Uterus (tissue), 4 donors: ENCODE data around the gene RIMS1. TPM values are rescaled to one million over a fixed set of nuclear protein-coding genes. Genes with fewer than 3 reads are reported as not detected.

ENCODE experiments used
- DNase-seq, 2 donors: peaks; one replicate each; pipeline ENCODE4 v3.0.0-alpha.2; 2019 to 2020
- H3K27ac ChIP-seq, 2 donors: fragments of 200-600 bp; sonication (generic); 1 replicate in 1 of 2; 2 replicates in 1 of 2; pipeline ENCODE4 v1.5.1; 2016 to 2018
- H3K27me3 ChIP-seq, 2 donors: fragments of 200-600 bp; sonication (generic); one replicate each; pipeline ENCODE4 v1.5.1; 2018 to 2019; ENCODE audit warnings: control low read depth in 1 of 2
- H3K36me3 ChIP-seq, 2 donors: fragments of 200-600 bp; sonication (generic); one replicate each; pipeline ENCODE4 v1.5.1; 2019; ENCODE audit warnings: control low read depth in 1 of 2
- H3K4me1 ChIP-seq, 2 donors: fragments of 200-600 bp; sonication (generic); one replicate each; pipeline ENCODE4 v1.5.1; 2018 to 2019; ENCODE audit warnings: control low read depth in 1 of 2
- H3K4me3 ChIP-seq, 2 donors: fragments of 200-600 bp; sonication (generic); 1 replicate in 1 of 2; 2 replicates in 1 of 2; pipeline ENCODE4 v1.5.1; 2018 to 2019; ENCODE audit warnings: mild to moderate bottlenecking in 1 of 2
- H3K9me3 ChIP-seq, 2 donors: fragments of 200-600 bp; sonication (generic); one replicate each; pipeline ENCODE4 v1.5.1; 2019; ENCODE audit warnings: control low read depth in 1 of 2
- CTCF ChIP-seq, 4 experiments: fragments of 200-600 bp in 2 of 4; fragments of 450-650 bp in 2 of 4; sonication (generic) in 2 of 4; IDR thresholded peaks; one replicate each; pipeline ENCODE4 v1.5.1; 2016 to 2019; ENCODE audit warnings: antibody characterized with exemption in 4 of 4, mild to moderate bottlenecking in 2 of 4, moderate library complexity in 1 of 4
- POLR2A ChIP-seq, 2 donors: fragments of 450-650 bp; IDR thresholded peaks; one replicate each; pipeline ENCODE4 v1.6.1; 2016; ENCODE audit warnings: antibody characterized with exemption in 2 of 2, mild to moderate bottlenecking in 1 of 2, moderate library complexity in 1 of 2
- intact Hi-C: fragments of 100-400 bp; cut with DNase I; formaldehyde crosslinking; loops from one replicate; pipeline ENCODE4 v1.15.1; 2023; ENCODE audit warnings: low total_unique reads
- total RNA-seq, 4 donors: library from RNA; depleted of rRNA in 3 of 4; stranded (reverse); fragments of >200 nt in 3 of 4; gene quantifications; one replicate each; pipeline versions ENCODE4 v1.1.0 to v1.2.4, GENCODE V29; 2014 to 2023
- donor health status: DM: yes; HTN: yes; CAD: no.

RIMS1 gene
- total RNA-seq, 4 donors from 2014 or later: 0.88 to 24.9 TPM; not detected in 2

DNA sequence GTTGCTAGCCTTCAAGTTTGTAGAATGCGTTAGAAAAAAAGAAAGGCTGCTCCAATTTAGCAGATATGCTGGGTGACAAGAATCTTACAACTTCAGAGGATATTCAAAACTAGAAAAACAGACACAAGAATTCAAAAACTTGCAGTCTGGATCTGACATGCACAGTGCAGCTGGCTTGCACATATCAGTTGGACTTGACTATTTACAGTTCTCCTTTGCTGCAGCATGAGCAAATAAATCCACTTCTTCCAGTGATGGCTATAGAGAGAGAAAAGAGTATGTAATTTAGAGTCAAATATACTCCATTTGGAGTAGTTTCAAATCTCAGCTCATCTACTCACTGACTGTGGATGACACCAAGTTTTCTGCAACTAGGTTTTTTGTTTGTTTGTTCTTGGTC is 247.0 kb downstream of the RIMS1 start:
- no peak for DNase-seq
- Histone ChIP-seq H3K4me3 (no peak overlapping the region), H3K9me3 (no peaks in the 10 kb centered on the region), H3K27me3 (no peaks in the 10 kb centered on the region), H3K4me1 (no peaks in the 10 kb centered on the region), H3K27ac (no peak overlapping the region), H3K36me3 (no peaks in the 10 kb centered on the region)
- intact Hi-C loops: no loop called here
- TF ChIP-seq CTCF (IDR thresholded peaks at IDR 0.05) (no peak), POLR2A (IDR thresholded peaks at IDR 0.05) (no peak)

DNA sequence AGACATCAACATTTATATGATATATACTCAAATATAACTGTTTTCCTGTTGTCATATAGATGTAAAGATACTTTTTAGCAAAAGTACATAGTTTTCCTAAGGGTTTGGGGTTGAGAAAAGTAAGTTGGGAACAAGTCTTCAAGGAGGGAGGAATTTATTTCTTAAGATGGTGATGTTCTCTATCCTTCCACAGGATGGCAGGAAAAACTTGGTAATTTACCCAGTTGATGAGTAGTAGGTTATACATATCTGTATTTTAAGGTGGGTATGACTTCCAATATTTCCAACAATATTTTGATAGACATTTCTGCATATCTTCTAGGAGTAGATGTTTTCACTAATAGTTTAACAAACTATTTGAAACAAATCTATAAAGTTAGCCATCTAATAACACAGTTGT is 254.4 kb downstream of the RIMS1 start:
- Histone ChIP-seq H3K4me1 (no peaks in the 10 kb centered on the region), H3K36me3 (no peaks in the 10 kb centered on the region)
- intact Hi-C loops: no loop called here

DNA sequence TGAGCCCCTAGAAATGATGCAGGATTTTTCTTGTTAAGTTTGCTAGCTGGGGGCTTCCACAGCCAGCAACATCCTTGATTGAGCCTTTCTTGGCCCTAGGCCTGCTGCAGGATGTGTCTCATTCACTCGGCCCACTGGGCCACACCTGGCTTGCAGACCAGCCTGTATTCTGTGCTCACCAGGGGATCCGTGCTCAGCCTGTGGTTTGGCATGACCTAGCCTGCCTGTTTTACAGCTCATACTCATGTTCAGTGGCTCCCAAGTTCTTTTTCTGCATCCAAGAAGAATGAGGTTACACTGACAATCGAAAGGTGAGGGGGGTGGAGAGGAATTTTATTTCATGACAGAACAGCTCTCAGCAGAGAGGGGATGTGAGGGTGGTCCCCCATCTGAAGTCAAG is 263.4 kb downstream of the RIMS1 start:
- intact Hi-C loops: no loop called here
- Histone ChIP-seq H3K27me3 (no peaks in the 10 kb centered on the region), H3K27ac (no peak overlapping the region), H3K9me3 (no peaks in the 10 kb centered on the region), H3K4me1 (no peaks in the 10 kb centered on the region), H3K4me3 (no peak overlapping the region), H3K36me3 (no peaks in the 10 kb centered on the region)
- no peak for DNase-seq
- TF ChIP-seq CTCF (IDR thresholded peaks at IDR 0.05) (no peak), POLR2A (IDR thresholded peaks at IDR 0.05) (no peak)

More for the DNA sequence above, 254.4 kb downstream of the RIMS1 start:
- Histone ChIP-seq H3K9me3 (no peaks in the 10 kb centered on the region), H3K27ac (no peak overlapping the region), H3K4me3 (no peak overlapping the region), H3K27me3 (no peaks in the 10 kb centered on the region)
- DNase-seq: no peak
- TF ChIP-seq CTCF (IDR thresholded peaks at IDR 0.05) (no peak), POLR2A (IDR thresholded peaks at IDR 0.05) (no peak)

- TF ChIP-seq POLR2A (IDR thresholded peaks at IDR 0.05) (no peak), CTCF (IDR thresholded peaks at IDR 0.05) (no peak)
- Histone ChIP-seq H3K4me3 (no peak overlapping the region), H3K9me3 (no peaks in the 10 kb centered on the region), H3K27me3 (no peaks in the 10 kb centered on the region), H3K4me1 (no peaks in the 10 kb centered on the region), H3K27ac (no peak overlapping the region), H3K36me3 (no peaks in the 10 kb centered on the region)
- intact Hi-C loops: no loop called here
- DNase-seq: no peak
Observed at GRCh38 chr6:72151742-72152141, 265.4 kb downstream of the RIMS1 start.

DNA sequence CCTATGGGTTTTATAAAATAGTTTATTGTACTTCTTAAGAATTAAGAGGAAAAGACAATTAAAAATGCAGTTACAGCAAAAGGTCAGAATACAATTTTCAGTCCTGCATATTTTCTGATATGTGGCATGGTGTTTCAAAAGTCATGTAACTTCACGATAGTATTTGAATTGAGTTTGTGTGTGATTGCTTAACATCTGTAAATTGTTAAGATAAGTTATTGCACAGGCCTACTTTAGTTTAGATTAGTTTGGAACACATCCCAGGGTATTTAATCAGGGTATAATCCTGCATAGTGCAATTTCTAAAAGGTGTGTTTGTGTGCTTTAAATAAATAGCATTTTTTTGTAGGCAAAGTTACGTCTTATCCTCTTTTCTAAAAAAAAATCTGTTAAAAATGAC is 289.6 kb downstream of the RIMS1 start:
- Histone ChIP-seq H3K27me3 (no peaks in the 10 kb centered on the region), H3K27ac (no peak overlapping the region), H3K4me1 (no peaks in the 10 kb centered on the region), H3K36me3 (no peaks in the 10 kb centered on the region), H3K9me3 (no peaks in the 10 kb centered on the region), H3K4me3 (no peak overlapping the region)
- no peak for DNase-seq
- intact Hi-C loops: no loop called here
- TF ChIP-seq POLR2A (IDR thresholded peaks at IDR 0.05) (no peak), CTCF (IDR thresholded peaks at IDR 0.05) (no peak)
